ENCODE measurements around the gene ZNF680.
"Not testable (repeated sequence)": the region's sequence is repeated elsewhere in the genome, so short reads cannot be mapped to it uniquely, and the experiment has no call there.

ZNF680 gene

DNA sequence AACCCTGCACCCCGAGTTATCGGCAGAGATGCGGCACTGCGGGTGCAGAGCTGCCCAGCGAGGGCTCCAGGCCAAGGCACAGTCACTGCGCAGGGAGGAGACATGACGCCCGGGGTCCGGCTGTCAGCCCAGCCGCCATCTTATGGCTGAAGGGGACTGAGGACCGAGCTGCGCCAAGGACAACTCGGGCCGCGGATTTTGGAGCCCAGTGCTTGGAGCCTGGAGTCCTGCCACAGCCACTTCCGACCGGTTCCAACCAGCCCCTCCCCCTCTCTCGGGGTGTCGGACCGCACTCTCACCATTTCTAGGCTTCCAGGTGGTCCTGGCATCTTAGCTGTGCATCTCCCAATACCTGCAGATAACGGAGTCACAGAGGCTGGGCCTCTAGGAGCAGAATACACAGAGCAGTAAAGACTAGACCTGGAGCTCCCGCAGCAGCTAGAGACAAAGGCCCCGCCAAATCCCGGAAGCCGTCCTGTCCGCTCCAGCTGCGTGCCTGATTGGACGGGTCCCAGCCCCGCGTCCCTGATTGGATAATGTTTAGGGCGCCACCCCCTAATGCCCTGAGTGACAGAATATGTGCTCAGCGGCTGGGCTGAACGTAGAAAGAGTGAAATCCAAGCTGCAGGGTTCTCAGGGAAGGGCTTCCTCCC, at the start of gene ZNF680:
ZNF680 (minus strand) TSS at position 446 of the 653 bp plus-strand sequence; CDS start at position 329, 117 bp downstream.
- DNase-seq = peak; percentile 87

GRCh38 chr7:64612452-64612851, 49.6 kb upstream of the ZNF680 start:
- DNase-seq = no peak

- no peak for DNase-seq
Measured at GRCh38 chr7:64611717-64612116, 48.8 kb upstream of the ZNF680 start.

- DNase-seq = no peak
Measured at GRCh38 chr7:64610997-64611396, 48.1 kb upstream of the ZNF680 start.

GRCh38 chr7:64608116-64608910, 45.4 kb upstream of the ZNF680 start:
- DNase-seq = no peak

GRCh38 chr7:64606385-64606784, 43.5 kb upstream of the ZNF680 start:
- no peak for DNase-seq

DNA sequence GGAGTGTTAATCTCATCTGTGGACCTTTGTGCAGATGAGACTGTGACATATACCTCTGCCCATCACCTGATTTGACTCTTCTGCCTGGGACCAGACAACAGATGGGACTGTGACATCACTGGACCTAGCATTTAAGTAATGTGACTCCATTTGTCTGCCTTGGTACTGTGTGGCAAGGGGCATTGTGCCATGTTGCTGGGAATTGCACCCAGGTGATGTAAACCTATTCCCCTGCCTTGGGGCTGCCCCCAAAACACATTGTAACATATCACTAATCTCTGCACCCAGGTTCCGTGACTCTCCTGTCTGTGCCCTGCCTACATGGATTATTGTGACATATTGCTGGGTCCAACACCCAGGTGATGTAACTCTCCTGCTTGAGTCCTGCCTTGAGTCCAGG, 40.4 kb upstream of the ZNF680 start:
- DNase-seq = no peak

DNA sequence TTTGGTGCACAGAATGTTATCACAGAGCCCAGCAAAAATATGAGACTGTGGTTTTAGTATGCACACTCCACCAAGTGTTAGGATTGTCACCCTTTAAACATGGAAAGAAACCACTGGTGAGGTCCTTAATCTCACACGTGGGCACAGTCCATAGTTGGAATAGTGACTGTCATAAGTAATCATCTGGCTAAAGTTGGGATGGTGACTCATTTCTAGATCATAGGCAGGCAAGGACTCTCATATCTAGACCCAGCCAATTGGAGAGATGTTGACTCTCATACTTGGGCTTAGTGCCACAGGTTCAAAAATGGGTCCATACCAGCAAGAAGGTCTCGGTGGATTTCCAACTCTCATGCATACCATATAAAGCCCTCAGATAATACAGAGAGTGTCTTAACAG, 39.6 kb upstream of the ZNF680 start:
- DNase-seq = no peak

GRCh38 chr7:64602086-64602485, 39.2 kb upstream of the ZNF680 start:
- DNase-seq = no peak

DNA sequence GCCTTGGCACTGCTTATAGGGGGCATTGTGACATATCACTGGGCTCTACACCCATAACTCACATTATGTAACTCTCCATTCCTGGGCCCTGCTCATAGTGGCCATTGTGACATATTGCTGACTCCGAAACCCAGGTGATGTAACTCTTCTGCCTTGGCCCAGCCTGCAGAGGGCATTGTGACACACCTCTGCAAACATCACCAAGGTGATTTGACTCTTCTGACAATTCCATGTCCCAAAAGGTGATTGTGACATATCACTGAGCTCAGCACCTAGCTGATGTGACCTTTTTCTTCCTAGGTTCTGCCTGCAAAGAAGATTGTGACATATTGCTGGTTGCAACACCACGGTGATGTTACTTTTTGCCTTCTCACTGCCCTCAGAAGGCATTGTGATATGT, 36.5 kb upstream of the ZNF680 start:
- no peak for DNase-seq

DNA sequence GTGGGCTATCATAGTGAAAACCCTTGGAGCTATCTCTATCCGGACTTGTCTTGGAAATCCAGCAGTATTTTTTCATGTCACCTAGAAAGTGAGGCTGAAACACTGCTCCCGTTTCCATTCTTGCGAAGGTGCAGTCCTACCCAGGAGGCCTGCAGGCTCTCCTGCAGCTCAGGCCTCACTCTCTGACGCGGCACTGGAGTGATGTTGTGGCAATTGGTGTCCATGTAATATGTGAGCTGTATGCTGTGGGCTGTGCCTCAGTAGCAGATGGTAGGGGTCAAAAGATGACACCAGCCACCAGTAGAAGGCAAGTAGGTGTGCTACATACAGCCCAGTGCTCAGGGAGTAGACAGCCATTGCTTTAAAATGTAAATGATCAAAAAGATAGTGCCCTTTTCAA, 28.1 kb upstream of the ZNF680 start:
- no peak for DNase-seq

DNA sequence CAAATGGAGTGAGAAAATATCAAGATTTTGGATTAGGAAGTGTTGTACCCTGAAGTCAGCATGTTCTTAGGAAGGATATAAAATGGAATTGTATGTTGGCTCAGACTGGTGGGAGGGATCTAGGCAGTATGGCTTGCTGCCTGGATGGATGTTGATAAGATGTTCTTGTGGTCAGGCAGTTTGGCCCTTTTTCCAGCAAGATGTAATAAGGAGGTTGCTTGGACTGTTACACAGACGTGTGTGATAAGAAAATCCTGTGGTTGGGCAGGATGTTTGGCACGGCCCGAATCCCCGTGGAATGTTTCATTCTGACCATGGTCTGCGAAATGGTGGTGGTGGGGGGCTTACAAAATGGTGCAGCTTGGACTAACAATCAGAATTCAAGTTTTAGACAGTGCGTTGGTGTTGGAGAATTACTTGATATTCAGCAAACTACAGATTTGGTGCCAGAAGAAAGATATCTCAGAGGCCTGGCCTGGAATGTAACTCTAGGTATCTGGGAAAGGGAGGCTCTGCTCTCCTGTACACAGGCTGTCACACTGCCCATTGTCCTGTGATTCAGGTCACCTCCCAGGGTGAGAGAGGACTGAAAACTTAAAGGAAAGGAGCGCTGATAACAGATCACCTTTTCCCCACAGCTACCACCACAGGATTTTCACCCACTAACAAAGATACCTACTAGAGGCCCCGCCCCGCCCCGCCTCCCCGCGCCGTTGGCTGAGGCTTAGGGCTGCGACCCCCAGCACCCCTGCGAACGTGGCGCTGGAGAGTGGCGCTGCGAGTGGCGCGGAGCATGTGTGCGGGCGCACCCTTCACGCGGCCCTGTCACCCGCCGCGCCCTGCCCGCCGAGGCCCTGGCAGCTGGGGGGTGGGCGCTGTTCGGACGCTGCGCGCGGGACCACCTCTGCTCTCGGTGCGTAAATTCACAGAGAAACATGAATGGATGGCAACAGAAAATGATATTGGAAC, 19.3 kb upstream of the ZNF680 start:
- no peak for DNase-seq

GRCh38 chr7:64581391-64581790, 18.5 kb upstream of the ZNF680 start:
- no peak for DNase-seq

DNA sequence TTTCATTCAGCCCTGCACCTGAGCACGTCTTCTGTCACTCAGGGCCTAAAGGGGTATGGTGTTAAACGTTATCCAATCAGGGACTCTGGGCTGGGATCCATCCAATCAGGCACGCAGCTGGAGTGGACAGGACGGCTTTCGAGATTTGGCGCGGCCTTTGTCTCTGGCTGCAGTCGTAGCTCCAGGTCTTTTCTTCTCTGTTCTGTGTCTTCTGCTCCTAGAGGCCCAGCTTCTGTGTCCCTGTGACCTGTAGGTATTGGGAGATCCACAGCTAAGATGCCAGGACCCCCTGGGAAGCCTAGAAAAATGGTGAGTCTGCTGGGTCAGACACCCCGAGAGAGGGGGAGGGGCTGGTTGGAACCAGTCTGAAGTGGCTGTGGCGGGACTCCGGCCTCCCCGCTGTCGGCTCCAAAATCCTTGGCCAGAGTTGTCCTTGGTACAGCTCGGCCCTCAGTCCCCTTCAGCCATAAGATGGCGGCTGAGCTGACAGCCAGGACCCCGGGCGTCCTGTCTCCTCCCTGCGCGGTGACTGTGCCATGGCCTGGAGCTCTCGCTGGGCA, 11.7 kb upstream of the ZNF680 start:
- DNase-seq = no peak

DNA sequence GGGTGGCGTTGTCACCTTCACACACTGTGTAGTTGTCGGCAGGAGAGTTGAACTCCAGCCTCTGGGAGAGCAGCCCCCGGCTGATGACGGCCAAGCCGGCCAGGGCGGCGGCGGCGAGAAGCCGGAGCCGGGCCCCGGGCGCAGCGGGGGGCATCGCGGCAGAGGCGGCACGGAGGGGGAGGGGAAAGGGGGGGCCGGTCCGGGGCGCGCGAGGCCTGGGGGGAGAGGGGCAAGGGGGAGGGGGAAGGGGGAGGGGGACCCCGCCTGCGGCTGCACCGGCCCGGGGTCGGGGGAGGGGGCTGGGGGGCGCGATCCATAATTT, 7.4 kb upstream of the ZNF680 start:
- DNase-seq = not testable (repeated sequence)

GRCh38 chr7:64569372-64570283, 6.8 kb upstream of the ZNF680 start:
- DNase-seq = peak; percentile 50

DNA sequence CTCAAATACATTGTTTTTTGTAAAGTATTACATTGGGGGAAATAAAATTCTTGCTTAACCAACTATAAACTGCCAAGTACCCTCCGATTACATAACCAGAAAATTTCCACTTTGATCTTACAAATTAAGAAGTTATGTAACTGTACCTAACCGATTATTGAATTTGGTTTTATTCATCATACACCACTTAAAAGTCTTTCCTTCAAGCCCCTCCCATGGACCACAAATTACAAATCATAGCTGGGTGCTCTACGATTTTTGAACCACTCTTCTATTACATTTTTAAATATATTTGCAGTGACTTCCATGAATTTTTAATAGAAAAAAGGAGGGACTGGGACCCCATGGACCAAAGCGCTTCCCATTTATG, 630 bp downstream of the ZNF680 start:
- DNase-seq = no peak

DNA sequence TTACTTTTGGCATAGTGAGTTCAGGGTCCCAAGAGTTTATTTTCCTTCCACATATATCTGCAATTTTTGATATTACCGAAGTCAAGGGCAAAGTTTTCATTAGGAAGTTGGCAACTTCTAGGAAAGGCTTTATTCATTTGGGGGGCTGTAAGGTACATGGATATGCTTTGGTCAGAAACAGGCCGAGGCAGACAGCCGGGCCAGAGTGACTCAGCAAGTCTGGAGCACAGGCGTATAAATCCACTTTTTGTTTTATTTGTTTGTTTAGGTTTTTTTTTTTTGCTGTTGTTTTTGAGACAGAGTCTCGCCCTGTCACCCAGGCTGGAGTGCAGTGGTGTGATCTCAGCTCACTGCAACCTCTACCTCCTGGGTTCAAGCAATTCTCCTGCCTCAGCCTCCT, 3.7 kb downstream of the ZNF680 start:
- DNase-seq = no peak

DNA sequence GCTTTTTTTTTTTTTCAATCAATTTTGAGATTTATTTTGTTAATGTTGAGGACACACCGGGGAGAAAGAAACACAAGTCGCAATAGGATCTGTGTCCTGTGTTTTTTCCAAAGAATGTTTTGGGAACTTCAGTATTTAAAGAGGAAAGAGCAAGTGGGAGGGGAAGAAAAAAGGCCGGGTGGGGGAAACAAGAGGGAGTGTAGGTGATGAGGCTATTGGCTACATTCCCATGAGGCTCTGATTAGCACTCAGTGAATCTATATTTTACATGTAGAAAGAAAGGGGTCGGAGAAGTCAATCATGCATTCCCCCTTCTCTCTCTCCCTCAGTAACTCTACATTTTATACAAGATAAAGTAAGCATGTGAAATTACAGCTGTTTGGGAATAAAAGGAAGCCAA, 4.1 kb downstream of the ZNF680 start:
- no peak for DNase-seq

- DNase-seq = no peak
Measured at GRCh38 chr7:64558323-64558705, 4.6 kb downstream of the ZNF680 start.

GRCh38 chr7:64557601-64558322, 5.1 kb downstream of the ZNF680 start:
- no peak for DNase-seq
